ENCODE data around the gene MBIP. TPM values are rescaled to one million over a fixed set of nuclear protein-coding genes. Genes with fewer than 3 reads are reported as not detected.
"Not testable (repeated sequence)": the region's sequence is repeated elsewhere in the genome, so short reads cannot be mapped to it uniquely, and the experiment has no call there.

MBIP gene
- polyA plus RNA-seq, 2 of the 4 experiments (the other 2 are of a cell fraction) = 17.0 to 33.1 TPM

DNA sequence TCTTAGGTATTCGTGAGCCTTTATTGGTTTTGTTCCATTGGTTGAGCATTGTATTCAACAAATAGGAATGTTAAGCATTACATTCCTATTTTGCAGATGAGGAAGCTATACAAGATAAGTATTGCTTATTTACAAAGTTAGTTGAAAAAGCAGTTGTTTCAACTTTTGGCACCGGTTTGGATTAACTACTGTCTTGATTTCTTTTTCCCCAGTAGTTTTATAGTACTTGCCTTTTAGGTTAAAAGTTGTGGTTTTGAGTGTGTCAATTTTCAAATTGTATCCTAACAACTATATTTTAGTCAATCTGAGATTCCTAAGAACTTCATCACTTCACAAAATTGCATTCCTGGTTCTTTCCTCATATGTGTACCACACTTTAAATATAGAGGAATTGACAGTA, 23.8 kb upstream of the MBIP start:
- ATAC-seq = no peak
- Histone ChIP-seq H3K4me1 (no peaks in the 10 kb centered on the region), H3K9me3 (peaks cover 4% of the 10 kb centered on the region; the same call in 1 of the 3 replicates), H3K4me2 (no peak overlapping the region), H3K27ac (no peak overlapping the region), H3K4me3 (no peak overlapping the region)
- DNase-seq (ENCODE audit: low read depth in 1 of 2, low spot score in 1 of 2) = no peak
- no peak for TF ChIP-seq ZC3H11A (IDR thresholded peaks at IDR 0.05)
- TF ChIP-seq, protein P1, sequence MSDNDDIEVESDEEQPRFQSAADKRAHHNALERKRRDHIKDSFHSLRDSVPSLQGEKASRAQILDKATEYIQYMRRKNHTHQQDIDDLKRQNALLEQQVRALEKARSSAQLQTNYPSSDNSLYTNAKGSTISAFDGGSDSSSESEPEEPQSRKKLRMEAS (IDR thresholded peaks at IDR 0.05) = no peak
- no peak for TF ChIP-seq MAFK (IDR thresholded peaks at IDR 0.05; ENCODE audit: partially characterized antibody)
- no peak for TF ChIP-seq NR3C1 (IDR thresholded peaks at IDR 0.05)
- no peak for TF ChIP-seq HDAC2 (IDR thresholded peaks at IDR 0.05)
- TF ChIP-seq FOXS1 (CRISPR knock-in tag; IDR thresholded peaks at IDR 0.05) = no peak
- TF ChIP-seq JUN (IDR thresholded peaks at IDR 0.05) = no peak
- no peak for TF ChIP-seq HOXA7 (CRISPR knock-in tag; IDR thresholded peaks at IDR 0.05)
- TF ChIP-seq NPAS2 (CRISPR knock-in tag; IDR thresholded peaks at IDR 0.05; ENCODE audit: borderline replicate concordance) = no peak
- TF ChIP-seq, protein P2, sequence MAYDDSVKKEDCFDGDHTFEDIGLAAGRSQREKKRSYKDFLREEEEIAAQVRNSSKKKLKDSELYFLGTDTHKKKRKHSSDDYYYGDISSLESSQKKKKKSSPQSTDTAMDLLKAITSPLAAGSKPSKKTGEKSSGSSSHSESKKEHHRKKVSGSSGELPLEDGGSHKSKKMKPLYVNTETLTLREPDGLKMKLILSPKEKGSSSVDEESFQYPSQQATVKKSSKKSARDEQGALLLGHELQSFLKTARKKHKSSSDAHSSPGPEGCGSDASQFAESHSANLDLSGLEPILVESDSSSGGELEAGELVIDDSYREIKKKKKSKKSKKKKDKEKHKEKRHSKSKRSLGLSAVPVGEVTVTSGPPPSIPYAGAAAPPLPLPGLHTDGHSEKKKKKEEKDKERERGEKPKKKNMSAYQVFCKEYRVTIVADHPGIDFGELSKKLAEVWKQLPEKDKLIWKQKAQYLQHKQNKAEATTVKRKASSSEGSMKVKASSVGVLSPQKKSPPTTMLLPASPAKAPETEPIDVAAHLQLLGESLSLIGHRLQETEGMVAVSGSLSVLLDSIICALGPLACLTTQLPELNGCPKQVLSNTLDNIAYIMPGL (CRISPR knock-in tag; IDR thresholded peaks at IDR 0.05; ENCODE audit: borderline replicate concordance) = no peak
- no peak for TF ChIP-seq EHMT2 (IDR thresholded peaks at IDR 0.05; ENCODE audit: low read depth)
- no peak for TF ChIP-seq RAD21 (conservative IDR thresholded peaks at IDR 0.05 in 1 of 2, IDR thresholded peaks at IDR 0.05 in 1 of 2)
- TF ChIP-seq HOXB13 (CRISPR knock-in tag; IDR thresholded peaks at IDR 0.05; ENCODE audit: low read depth) = no peak
- no peak for TF ChIP-seq EHF (CRISPR knock-in tag; IDR thresholded peaks at IDR 0.05)
- TF ChIP-seq FOSB (CRISPR knock-in tag; IDR thresholded peaks at IDR 0.05) = no peak
- no peak for TF ChIP-seq EP300 (IDR thresholded peaks at IDR 0.05)
- TF ChIP-seq, protein P3, sequence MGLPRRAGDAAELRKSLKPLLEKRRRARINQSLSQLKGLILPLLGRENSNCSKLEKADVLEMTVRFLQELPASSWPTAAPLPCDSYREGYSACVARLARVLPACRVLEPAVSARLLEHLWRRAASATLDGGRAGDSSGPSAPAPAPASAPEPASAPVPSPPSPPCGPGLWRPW (IDR thresholded peaks at IDR 0.05) = no peak
- WGBS (ENCODE audit: missing lambda C conversion rate) = 9% methylated on average over 2 of the region's 2 CpGs
- FAIRE-seq = no peak
- ChIA-PET CTCF (no interaction called here), POLR2A (no interaction called here)

DNA sequence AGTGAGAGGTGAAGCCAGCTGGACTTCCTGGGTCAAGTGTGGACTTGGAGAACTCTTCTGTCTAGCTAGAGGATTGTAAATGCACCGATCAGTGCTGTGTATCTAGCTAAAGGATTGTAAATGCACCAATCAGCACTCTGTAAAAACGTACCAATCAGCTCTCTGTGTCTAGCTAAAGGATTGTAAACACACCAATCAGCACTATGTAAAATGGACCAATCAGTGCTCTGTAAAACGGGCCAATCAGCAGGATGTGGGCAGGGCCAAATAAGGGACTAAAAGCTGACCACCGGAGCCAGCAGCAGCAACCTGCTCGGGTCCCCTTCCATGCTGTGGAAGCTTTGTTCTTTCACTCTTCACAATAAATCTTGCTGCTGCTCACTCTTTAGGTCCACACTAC, 21.4 kb upstream of the MBIP start:
- 14% methylated on average over 5 of the region's 5 CpGs for WGBS (ENCODE audit: missing lambda C conversion rate)
- H3K4me3 ChIP-seq; ATAC-seq; H3K4me1 ChIP-seq; DNase-seq (ENCODE audit: low read depth in 1 of 2, low spot score in 1 of 2); H3K4me2 ChIP-seq; POLR2A ChIA-PET; FAIRE-seq; H3K27ac ChIP-seq; H3K9me3 ChIP-seq: not testable (repeated sequence)
- CTCF ChIA-PET = interaction anchor here (0.9 to 2.5 kb wide), 2 partner anchors 272 to 776 kb away, joined by 3 to 9 read pairs; no protein-coding TSS in a partner anchor

DNA sequence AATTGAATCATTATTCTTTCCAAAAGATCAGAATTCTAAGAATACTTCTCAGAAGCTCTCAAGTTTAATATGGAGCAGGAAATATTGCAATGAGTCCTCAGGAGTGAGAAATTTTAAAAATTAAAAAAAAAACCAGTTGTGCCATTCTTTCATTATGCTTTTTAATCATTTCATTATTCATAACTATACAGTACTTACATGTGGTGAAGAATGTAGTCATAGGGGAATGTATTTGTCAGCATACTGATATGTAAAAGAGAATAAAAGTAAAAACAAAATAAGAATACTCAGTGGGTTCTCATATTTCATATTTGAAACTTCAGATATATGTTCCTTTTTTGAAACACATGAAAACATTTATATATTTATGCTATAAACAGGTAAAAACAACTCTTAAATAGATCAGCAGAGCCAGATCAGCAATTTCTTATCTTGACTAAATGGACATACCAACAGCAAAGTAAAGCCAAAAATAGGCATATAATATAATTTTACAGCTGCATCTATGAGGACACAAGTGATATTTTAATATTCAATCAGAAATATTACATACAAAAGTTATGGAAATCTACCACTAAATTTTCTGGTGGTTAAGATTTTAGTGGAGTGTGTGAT, 19.9 kb upstream of the MBIP start:
- CTCF ChIA-PET = interaction anchor here (2.5 kb wide), 1 partner anchor 270 kb away, joined by 9 read pairs; no protein-coding TSS in a partner anchor
- ATAC-seq (no peak), DNase-seq (ENCODE audit: low read depth in 1 of 2, low spot score in 1 of 2) (no peak), FAIRE-seq (no peak)
- Histone ChIP-seq H3K9me3 (peaks cover 4% of the 10 kb centered on the region; the same call in 1 of the 3 replicates), H3K4me1 (no peaks in the 10 kb centered on the region), H3K4me2 (no peak overlapping the region), H3K4me3 (no peak overlapping the region), H3K27ac (no peak overlapping the region)
- POLR2A ChIA-PET = no interaction called here
- TF ChIP-seq HEYL (CRISPR knock-in tag; IDR thresholded peaks at IDR 0.05) (no peak), PHF8 (IDR thresholded peaks at IDR 0.05; ENCODE audit: borderline replicate concordance, low read depth) (no peak), GATA3 (IDR thresholded peaks at IDR 0.05; ENCODE audit: borderline replicate concordance) (no peak), CBX8 (IDR thresholded peaks at IDR 0.05) (no peak), NR3C1 (IDR thresholded peaks at IDR 0.05) (no peak), CHD2 (IDR thresholded peaks at IDR 0.05; ENCODE audit: low read length, partially characterized antibody) (no peak), JUNB (IDR thresholded peaks at IDR 0.05) (no peak), ZSCAN20 (CRISPR knock-in tag; IDR thresholded peaks at IDR 0.05) (no peak), RAD21 (conservative IDR thresholded peaks at IDR 0.05 in 1 of 2, IDR thresholded peaks at IDR 0.05 in 1 of 2) (no peak), EHF (CRISPR knock-in tag; IDR thresholded peaks at IDR 0.05) (no peak), CEBPB (IDR thresholded peaks at IDR 0.05) (no peak)
- TF ChIP-seq, protein P4, sequence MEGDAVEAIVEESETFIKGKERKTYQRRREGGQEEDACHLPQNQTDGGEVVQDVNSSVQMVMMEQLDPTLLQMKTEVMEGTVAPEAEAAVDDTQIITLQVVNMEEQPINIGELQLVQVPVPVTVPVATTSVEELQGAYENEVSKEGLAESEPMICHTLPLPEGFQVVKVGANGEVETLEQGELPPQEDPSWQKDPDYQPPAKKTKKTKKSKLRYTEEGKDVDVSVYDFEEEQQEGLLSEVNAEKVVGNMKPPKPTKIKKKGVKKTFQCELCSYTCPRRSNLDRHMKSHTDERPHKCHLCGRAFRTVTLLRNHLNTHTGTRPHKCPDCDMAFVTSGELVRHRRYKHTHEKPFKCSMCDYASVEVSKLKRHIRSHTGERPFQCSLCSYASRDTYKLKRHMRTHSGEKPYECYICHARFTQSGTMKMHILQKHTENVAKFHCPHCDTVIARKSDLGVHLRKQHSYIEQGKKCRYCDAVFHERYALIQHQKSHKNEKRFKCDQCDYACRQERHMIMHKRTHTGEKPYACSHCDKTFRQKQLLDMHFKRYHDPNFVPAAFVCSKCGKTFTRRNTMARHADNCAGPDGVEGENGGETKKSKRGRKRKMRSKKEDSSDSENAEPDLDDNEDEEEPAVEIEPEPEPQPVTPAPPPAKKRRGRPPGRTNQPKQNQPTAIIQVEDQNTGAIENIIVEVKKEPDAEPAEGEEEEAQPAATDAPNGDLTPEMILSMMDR (IDR thresholded peaks at IDR 0.05) = no peak
- TF ChIP-seq, protein P2 (CRISPR knock-in tag; IDR thresholded peaks at IDR 0.05; ENCODE audit: borderline replicate concordance) = no peak
- TF ChIP-seq, protein P5, sequence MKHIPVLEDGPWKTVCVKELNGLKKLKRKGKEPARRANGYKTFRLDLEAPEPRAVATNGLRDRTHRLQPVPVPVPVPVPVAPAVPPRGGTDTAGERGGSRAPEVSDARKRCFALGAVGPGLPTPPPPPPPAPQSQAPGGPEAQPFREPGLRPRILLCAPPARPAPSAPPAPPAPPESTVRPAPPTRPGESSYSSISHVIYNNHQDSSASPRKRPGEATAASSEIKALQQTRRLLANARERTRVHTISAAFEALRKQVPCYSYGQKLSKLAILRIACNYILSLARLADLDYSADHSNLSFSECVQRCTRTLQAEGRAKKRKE (CRISPR knock-in tag; IDR thresholded peaks at IDR 0.05; ENCODE audit: low read depth) = no peak

All from A549 (cell line).